ENCODE results near the gene NALCN.

GRCh38 chr13:101417043-101417406 lies 717 bp upstream of the NALCN start:
- TF ChIP-seq CBX5 (IDR thresholded peaks at IDR 0.05; ENCODE audit: low read depth, low read length) (no peak), RXRA (IDR thresholded peaks at IDR 0.05; ENCODE audit: insufficient read depth, low read depth, low read length) (no peak), POLR2A (IDR thresholded peaks at IDR 0.05; ENCODE audit: control extremely low read depth in 1 of 2, low read depth in 2 of 2, low read length in 2 of 2) (no peak), EZH2 (IDR thresholded peaks at IDR 0.05; ENCODE audit: low read depth, low read length, severe bottlenecking) (no peak), CTCF (IDR thresholded peaks at IDR 0.05; ENCODE audit: control extremely low read depth in 1 of 3, insufficient read depth in 1 of 3, low read depth in 1 of 3, low read length in 3 of 3) (no peak), TCF12 (IDR thresholded peaks at IDR 0.05; ENCODE audit: low read depth, low read length) (no peak), CREB1 (IDR thresholded peaks at IDR 0.05) (no peak)

Measured in H1 (cell line).